Measurements from ENCODE around the gene SRM. TPM values are rescaled to one million over a fixed set of nuclear protein-coding genes. Genes with fewer than 3 reads are reported as not detected.
A peak's percentile ranks its signal among the peaks of the same experiment; 100 is the strongest.
"Not testable (repeated sequence)": the region's sequence is repeated elsewhere in the genome, so short reads cannot be mapped to it uniquely, and the experiment has no call there.

Gene SRM
- 100 to 1,000 TPM in 2 of 4 donors, 10 to 100 TPM in 2; 66.2 to 210 (median 87.4) TPM for total RNA-seq

DNA sequence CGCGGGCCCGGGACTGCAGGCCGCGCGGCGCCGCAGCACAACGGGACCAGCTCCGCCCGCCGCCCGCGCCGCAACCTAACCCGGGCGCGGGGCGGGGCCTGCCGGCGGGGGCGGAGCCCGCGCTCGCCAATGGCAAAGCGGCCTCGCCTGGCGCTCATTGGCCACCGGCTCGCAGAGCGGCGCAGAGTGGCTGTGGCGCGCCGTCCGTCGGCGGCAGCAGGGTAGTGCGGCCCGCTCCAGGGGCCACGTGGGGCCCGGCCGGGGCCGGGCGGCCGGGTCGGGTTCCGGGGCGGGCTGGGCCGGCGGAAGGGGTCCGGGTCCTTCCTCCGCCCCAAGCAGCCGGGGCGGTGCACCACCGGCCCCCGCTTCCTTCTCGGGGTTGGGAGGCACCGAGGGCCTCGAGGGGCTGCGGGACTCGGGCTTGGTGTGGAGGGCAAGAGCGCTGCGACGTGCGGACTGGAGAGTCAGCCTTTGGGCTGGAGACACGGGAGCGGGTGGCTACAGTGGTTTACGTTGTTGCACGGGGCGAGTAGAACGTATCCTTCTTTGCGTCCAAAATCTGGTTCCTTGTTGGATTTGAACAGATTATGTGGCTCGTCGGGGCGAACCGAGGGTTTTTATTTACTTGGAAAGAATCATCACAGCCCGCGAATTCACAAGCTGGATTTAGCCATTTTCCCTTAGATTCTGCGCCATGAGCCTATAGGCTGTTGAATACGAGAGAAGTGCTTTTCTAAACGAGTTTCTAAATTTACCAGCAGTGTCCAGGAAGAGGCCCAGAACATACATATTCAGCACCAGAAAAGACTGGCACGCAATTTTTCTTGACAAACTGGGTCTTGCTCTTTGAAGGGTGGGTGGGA, at the start of gene SRM:
Gene SRM, minus strand, starts transcription at position 51 of the 863 bp plus-strand sequence. CDS start 75 bp downstream, outside the sequence.
- WGBS, 2 donors = 1% methylated on average over 24 to 27 of the region's 83 CpGs
- Histone ChIP-seq H3K36me3 (peaks cover 0 to 49% (median 8%) of the 10 kb centered on the region in 3 donors), H3K9me3 (no peaks in the 10 kb centered on the region)

DNA sequence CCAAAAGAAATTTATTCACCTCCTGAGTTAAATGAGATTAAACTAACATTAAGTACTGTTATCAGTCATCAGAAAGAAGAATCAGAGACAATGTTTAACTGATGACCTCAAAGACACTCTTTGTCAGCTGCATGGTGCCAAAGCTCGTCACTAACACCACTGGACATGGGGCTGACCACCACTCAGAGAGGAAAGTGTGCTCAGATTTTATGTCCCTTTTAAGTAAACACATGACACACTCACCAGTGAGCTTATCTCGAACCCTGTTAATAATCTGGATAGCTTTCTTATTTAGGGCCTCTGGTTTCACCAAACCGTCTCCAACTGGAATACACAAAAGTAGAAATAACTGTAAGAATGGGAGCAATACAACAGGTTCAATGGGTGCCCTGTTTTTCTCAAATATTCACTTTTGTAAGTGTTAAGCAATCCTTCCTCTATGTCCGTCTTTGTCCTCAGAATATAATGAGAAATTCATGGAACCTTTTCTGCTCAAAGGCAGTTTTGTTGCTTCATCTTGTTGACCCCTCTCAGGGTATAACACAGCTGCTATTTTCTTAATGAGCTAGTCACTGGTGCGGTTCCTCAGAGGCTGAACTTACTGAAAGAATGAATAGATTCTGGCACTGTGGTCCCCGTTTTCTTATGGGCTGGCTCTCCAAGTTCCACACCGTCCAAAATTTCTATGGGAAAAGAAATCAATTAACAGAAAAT, 49.4 kb upstream of the SRM start:
- Histone ChIP-seq H3K4me1 (peaks cover 0 to 19% (median 9%) of the 10 kb centered on the region in 4 donors), H3K9me3 (no peaks in the 10 kb centered on the region), H3K4me3 (no peak overlapping the region), H3K36me3 (peaks cover 0 to 86% (median 5%) of the 10 kb centered on the region in 3 donors), H3K27me3 (no peaks in the 10 kb centered on the region), H3K27ac (peak overlapping the region; percentile 32 to 91 (median 58))
- no peak for DNase-seq (ENCODE audit: low spot score in 2 of 2)
- TF ChIP-seq POLR2A (IDR thresholded peaks at IDR 0.05) (no peak), EP300 (IDR thresholded peaks at IDR 0.05) (peak in 1 of 2 donors; percentile 76)
- TF ChIP-seq, protein P1, sequence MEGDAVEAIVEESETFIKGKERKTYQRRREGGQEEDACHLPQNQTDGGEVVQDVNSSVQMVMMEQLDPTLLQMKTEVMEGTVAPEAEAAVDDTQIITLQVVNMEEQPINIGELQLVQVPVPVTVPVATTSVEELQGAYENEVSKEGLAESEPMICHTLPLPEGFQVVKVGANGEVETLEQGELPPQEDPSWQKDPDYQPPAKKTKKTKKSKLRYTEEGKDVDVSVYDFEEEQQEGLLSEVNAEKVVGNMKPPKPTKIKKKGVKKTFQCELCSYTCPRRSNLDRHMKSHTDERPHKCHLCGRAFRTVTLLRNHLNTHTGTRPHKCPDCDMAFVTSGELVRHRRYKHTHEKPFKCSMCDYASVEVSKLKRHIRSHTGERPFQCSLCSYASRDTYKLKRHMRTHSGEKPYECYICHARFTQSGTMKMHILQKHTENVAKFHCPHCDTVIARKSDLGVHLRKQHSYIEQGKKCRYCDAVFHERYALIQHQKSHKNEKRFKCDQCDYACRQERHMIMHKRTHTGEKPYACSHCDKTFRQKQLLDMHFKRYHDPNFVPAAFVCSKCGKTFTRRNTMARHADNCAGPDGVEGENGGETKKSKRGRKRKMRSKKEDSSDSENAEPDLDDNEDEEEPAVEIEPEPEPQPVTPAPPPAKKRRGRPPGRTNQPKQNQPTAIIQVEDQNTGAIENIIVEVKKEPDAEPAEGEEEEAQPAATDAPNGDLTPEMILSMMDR (IDR thresholded peaks at IDR 0.05) = no peak
- WGBS, 2 donors = 32 to 49% methylated on average over 7 of the region's 7 CpGs

More for the DNA sequence above, at the start of gene SRM:
- Histone ChIP-seq H3K4me3 (peak within 1 kb of the TSS; percentile 87 to 100 (median 98)), H3K27ac (peak within 1 kb of the TSS; percentile 47 to 86 (median 80)), H3K4me1 (peaks cover 0 to 53% (median 25%) of the 10 kb centered on the region in 4 donors), H3K27me3 (no peaks in the 10 kb centered on the region)
- peak; percentile 80 to 87 for DNase-seq (ENCODE audit: low spot score in 2 of 2)
- TF ChIP-seq, protein P1 (IDR thresholded peaks at IDR 0.05) = peak; percentile 67 to 94 (median 91)
- peak; percentile 30 to 85 for TF ChIP-seq POLR2A (IDR thresholded peaks at IDR 0.05)
- TF ChIP-seq EP300 (IDR thresholded peaks at IDR 0.05) = peak in 1 of 2 donors; percentile 63

DNA sequence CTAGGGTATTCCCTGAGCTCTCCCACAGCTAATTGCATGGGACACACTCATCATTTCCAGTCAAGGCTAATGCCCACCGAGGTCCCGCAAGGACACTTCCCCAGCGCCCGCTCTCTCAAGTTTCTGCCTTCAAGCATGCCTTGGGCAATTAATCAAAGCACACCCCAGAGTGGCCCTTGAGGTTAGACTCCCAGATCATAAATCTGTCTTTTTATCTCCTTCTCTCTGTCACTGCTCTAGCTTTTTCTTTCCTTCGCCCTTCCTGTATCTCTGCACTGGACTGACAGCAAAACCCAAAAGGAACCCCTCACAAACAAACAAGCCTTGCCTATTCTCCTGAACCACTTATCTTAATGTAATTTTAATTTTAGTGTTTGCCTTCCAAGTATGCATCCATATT, 47.8 kb upstream of the SRM start:
- 68 to 86% methylated on average over 5 of the region's 5 CpGs for WGBS, 2 donors
- no peak overlapping the region for H3K4me3 ChIP-seq
- peak overlapping the region in 2 of 4 donors; percentile 77 to 91 for H3K27ac ChIP-seq
- no peak for TF ChIP-seq POLR2A (IDR thresholded peaks at IDR 0.05)
- no peak for TF ChIP-seq EP300 (IDR thresholded peaks at IDR 0.05)
- H3K4me1 ChIP-seq = peaks cover 0 to 19% (median 9%) of the 10 kb centered on the region in 4 donors
- H3K36me3 ChIP-seq = peaks cover 0 to 70% (median 0%) of the 10 kb centered on the region in 3 donors
- no peaks in the 10 kb centered on the region for H3K9me3 ChIP-seq
- DNase-seq (ENCODE audit: low spot score in 2 of 2) = no peak
- no peaks in the 10 kb centered on the region for H3K27me3 ChIP-seq

DNA sequence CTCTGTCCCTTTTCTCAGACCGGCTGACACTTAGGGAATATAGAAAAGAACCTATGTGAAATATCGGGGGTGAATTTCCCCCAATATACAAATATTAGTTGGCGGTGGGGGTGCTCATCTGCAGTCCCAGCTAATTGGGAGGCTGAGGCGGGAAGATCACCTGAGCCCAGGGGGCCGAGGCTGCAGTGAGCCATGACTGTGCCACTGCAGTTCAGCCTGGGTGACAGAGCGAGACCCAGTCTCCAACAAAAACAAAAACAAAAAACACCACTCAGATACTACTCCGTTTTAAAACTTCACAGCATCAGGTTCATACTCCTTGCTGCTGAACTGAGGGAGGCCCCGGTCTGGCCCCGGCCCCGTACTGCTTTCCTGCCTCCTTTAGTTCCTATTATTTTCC, 45.8 kb upstream of the SRM start:
- 88 to 89% methylated on average over 10 of the region's 10 CpGs for WGBS, 2 donors
- Histone ChIP-seq H3K9me3 (no peaks in the 10 kb centered on the region), H3K27ac (peak overlapping the region in 2 of 4 donors; percentile 77 to 91), H3K36me3 (peaks cover 0 to 51% (median 0%) of the 10 kb centered on the region in 3 donors), H3K4me1 (peaks cover 0 to 18% (median 7%) of the 10 kb centered on the region in 4 donors), H3K4me3 (no peak overlapping the region), H3K27me3 (no peaks in the 10 kb centered on the region)
- TF ChIP-seq, protein P1 (IDR thresholded peaks at IDR 0.05) = no peak
- TF ChIP-seq EP300 (IDR thresholded peaks at IDR 0.05) (no peak), POLR2A (IDR thresholded peaks at IDR 0.05) (no peak)
- no peak for DNase-seq (ENCODE audit: low spot score in 2 of 2)

DNA sequence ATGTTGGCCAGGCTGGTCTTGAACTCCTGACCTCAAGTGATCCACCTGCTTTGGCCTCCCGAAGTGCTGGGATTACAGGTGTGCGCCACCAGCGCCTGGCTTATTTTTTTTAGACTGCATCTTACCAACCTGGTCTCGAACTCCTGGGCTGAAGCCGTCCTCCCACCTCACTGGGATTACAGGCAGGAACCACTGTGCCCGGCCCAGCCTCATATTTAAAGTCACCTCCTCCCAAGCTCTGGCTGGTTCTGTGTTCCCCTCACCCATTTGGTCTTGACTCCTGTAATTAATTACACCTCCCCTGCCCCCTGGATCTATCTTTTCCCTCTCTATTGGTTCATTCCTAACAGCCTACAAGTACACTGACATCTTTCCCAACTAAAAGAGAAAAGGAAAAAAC, 41.5 kb upstream of the SRM start:
- WGBS, 2 donors = 95 to 96% methylated on average over 6 of the region's 6 CpGs
- Histone ChIP-seq H3K4me1 (peaks cover 0 to 22% (median 11%) of the 10 kb centered on the region in 4 donors), H3K4me3 (no peak overlapping the region), H3K27me3 (no peaks in the 10 kb centered on the region), H3K27ac (no peak overlapping the region), H3K36me3 (peaks cover 0 to 29% (median 5%) of the 10 kb centered on the region in 3 donors), H3K9me3 (no peaks in the 10 kb centered on the region)
- TF ChIP-seq POLR2A (IDR thresholded peaks at IDR 0.05) (no peak), EP300 (IDR thresholded peaks at IDR 0.05) (no peak)
- TF ChIP-seq, protein P1 (IDR thresholded peaks at IDR 0.05) = no peak
- DNase-seq (ENCODE audit: low spot score in 2 of 2) = no peak

DNA sequence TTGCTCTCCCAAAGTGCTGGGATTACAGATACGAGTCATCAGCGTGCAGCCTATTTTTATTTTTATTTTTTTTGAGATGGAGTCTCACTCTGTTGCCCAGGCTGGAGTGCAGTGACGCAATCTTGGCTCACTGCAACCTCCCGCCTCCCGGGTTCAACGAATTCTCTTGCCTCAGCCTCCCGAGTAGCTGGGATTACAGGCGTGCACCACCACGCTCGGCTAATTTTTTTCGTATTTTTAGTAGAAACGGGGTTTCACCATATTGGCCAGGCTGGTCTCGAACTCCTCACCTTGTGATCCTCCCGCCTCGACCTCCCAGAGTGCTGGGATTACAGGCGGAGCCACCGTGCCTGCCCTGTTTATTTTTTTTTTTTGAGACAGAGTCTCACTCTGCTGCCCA, 41.0 kb upstream of the SRM start:
- H3K27me3 ChIP-seq; H3K27ac ChIP-seq; H3K9me3 ChIP-seq; DNase-seq (ENCODE audit: low spot score in 2 of 2); H3K4me3 ChIP-seq: not testable (repeated sequence)
- Histone ChIP-seq H3K4me1 (peaks cover 0 to 22% (median 11%) of the 10 kb centered on the region in 4 donors), H3K36me3 (peaks cover 0 to 29% (median 10%) of the 10 kb centered on the region in 3 donors)
- 95 to 96% methylated on average over 17 of the region's 17 CpGs for WGBS, 2 donors

All from tibial nerve (tissue), 4 donors.